ENCODE results near the gene FBXO9. TPM values are rescaled to one million over a fixed set of nuclear protein-coding genes. Genes with fewer than 3 reads are reported as not detected.

Gene FBXO9
- total RNA-seq, 1 donor from 2014 or later: 72.5 TPM

DNA sequence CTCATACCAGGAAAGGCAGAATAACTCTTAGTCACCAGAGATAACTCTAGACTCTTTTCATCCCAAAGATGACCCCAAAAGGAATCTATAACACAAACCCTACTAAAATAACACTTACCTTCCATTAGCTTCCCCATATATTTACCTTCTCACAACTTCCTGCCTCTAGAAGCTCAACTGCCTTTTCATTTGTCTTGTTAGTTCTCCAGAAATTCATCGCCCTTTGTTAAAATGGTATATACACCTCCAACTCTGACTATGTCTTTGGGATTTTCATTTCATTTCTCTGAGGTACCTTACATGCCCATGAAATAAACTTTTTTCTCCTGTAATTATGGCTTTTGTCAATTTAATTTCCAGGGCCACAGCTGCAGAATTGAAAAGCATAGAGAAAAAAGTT, 49.9 kb downstream of the FBXO9 start:
- peaks cover 8% of the 10 kb centered on the region for H3K9me3 Mint-ChIP-seq (ENCODE audit: low read depth)
- no peak overlapping the region for H3K4me3 Mint-ChIP-seq (ENCODE audit: unreplicated experiment)
- peaks cover 5% of the 10 kb centered on the region for H3K36me3 Mint-ChIP-seq (ENCODE audit: low read depth)
- no peak for TF ChIP-seq CTCF (IDR thresholded peaks at IDR 0.05)
- H3K27me3 Mint-ChIP-seq (ENCODE audit: low read depth): no peaks in the 10 kb centered on the region
- no peak overlapping the region for H3K27ac Mint-ChIP-seq (ENCODE audit: unreplicated experiment)
- H3K4me1 Mint-ChIP-seq (ENCODE audit: low read depth): peaks cover 6% of the 10 kb centered on the region
- DNase-seq (ENCODE audit: low spot score): no peak

GRCh38 chr6:53115741-53116140, 50.5 kb downstream of the FBXO9 start:
- H3K4me3 Mint-ChIP-seq (ENCODE audit: unreplicated experiment): no peak overlapping the region
- H3K9me3 Mint-ChIP-seq (ENCODE audit: low read depth): peaks cover 8% of the 10 kb centered on the region
- H3K27ac Mint-ChIP-seq (ENCODE audit: unreplicated experiment): no peak overlapping the region
- no peaks in the 10 kb centered on the region for H3K27me3 Mint-ChIP-seq (ENCODE audit: low read depth)
- DNase-seq (ENCODE audit: low spot score): no peak
- TF ChIP-seq CTCF (IDR thresholded peaks at IDR 0.05): no peak
- H3K36me3 Mint-ChIP-seq (ENCODE audit: low read depth): peaks cover 5% of the 10 kb centered on the region
- H3K4me1 Mint-ChIP-seq (ENCODE audit: low read depth): peaks cover 9% of the 10 kb centered on the region

GRCh38 chr6:53119349-53119748, 54.1 kb downstream of the FBXO9 start:
- no peak overlapping the region for H3K27ac Mint-ChIP-seq (ENCODE audit: unreplicated experiment)

GRCh38 chr6:53119772-53120409, 54.7 kb downstream of the FBXO9 start:
- Mint-ChIP-seq H3K36me3 (ENCODE audit: low read depth) (peaks cover 5% of the 10 kb centered on the region), H3K9me3 (ENCODE audit: low read depth) (peaks cover 7% of the 10 kb centered on the region), H3K27ac (ENCODE audit: unreplicated experiment) (peak overlapping the region; percentile 58), H3K4me3 (ENCODE audit: unreplicated experiment) (no peak overlapping the region), H3K4me1 (ENCODE audit: low read depth) (peaks cover 11% of the 10 kb centered on the region), H3K27me3 (ENCODE audit: low read depth) (no peaks in the 10 kb centered on the region)
- TF ChIP-seq CTCF (IDR thresholded peaks at IDR 0.05): no peak
- DNase-seq (ENCODE audit: low spot score): no peak

More at GRCh38 chr6:53119349-53119748, 54.1 kb downstream of the FBXO9 start:
- Mint-ChIP-seq H3K9me3 (ENCODE audit: low read depth) (peaks cover 8% of the 10 kb centered on the region), H3K4me1 (ENCODE audit: low read depth) (peaks cover 11% of the 10 kb centered on the region), H3K36me3 (ENCODE audit: low read depth) (peaks cover 5% of the 10 kb centered on the region), H3K4me3 (ENCODE audit: unreplicated experiment) (no peak overlapping the region), H3K27me3 (ENCODE audit: low read depth) (no peaks in the 10 kb centered on the region)
- no peak for DNase-seq (ENCODE audit: low spot score)
- no peak for TF ChIP-seq CTCF (IDR thresholded peaks at IDR 0.05)

DNA sequence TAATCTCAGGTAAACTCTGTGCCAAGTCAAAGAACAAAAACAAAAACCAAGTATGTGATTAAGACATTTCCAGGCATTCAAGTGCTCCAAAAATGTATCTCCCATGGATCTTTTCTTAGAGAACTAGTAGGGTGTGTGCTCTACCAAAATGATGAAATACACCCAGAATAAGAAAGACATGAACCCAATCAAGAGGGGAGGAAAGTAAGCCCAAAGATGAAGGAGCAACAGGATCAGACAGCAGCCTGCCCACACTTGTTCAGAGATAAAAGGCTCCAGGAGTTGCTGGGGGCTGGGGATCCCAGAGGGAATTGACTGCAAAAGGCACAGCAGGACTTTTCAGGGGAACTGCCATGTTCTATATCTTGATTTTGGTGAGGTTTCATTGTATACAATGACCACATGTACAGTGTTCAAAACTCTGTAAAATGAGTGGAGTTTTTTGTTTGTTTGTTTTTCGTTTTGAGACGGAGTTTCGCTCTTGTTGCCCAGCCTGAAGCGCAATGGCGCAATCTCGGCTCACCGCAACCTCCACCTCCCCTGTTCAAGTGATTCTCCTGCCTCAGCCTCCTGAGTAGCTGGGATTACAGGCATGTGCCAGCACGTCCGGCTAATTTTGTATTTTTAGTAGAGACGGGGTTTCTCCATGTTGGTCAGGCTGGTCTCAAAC, 59.1 kb downstream of the FBXO9 start:
- Mint-ChIP-seq H3K27me3 (ENCODE audit: low read depth) (peaks cover 2% of the 10 kb centered on the region), H3K4me1 (ENCODE audit: low read depth) (peaks cover 11% of the 10 kb centered on the region)

More for the DNA sequence above, 59.1 kb downstream of the FBXO9 start:
- Mint-ChIP-seq H3K4me3 (ENCODE audit: unreplicated experiment) (no peak overlapping the region), H3K36me3 (ENCODE audit: low read depth) (no peaks in the 10 kb centered on the region), H3K27ac (ENCODE audit: unreplicated experiment) (no peak overlapping the region), H3K9me3 (ENCODE audit: low read depth) (no peaks in the 10 kb centered on the region)
- no peak for TF ChIP-seq CTCF (IDR thresholded peaks at IDR 0.05)
- no peak for DNase-seq (ENCODE audit: low spot score)

All from chondrocyte (in vitro differentiated cells).